Upper lobe of left lung (tissue), 6 donors: ENCODE measurements around the gene ERCC6L2. TPM values are rescaled to one million over a fixed set of nuclear protein-coding genes. Genes with fewer than 3 reads are reported as not detected.

Source experiments
- ATAC-seq, 2 donors: fragments of 200-7000 bp; cut with Tn5 transposase; one replicate each; pipeline ENCODE4 v1.9.1; 2022; ENCODE audit warnings: mild to moderate bottlenecking in 2 of 2, moderate library complexity in 2 of 2; ENCODE audit not compliant: low FRiP score in 2 of 2
- DNase-seq, 2 donors: peaks; one replicate each; pipeline ENCODE4 v3.0.0-alpha.2; 2019 to 2020
- H3K27ac ChIP-seq, 4 donors: fragments of 200-600 bp; sonication (generic); one replicate each; pipeline ENCODE4 v1.5.1; 2016 to 2019
- H3K27me3 ChIP-seq, 4 donors: fragments of 200-600 bp; sonication (generic); one replicate each; pipeline ENCODE4 v1.5.1; 2017 to 2019
- H3K36me3 ChIP-seq, 4 donors: fragments of 200-600 bp; sonication (generic); one replicate each; pipeline ENCODE4 v1.5.1; 2016 to 2019
- H3K4me1 ChIP-seq, 4 donors: fragments of 200-600 bp; sonication (generic); one replicate each; pipeline ENCODE4 v1.5.1; 2018 to 2019
- H3K4me3 ChIP-seq, 4 donors: fragments of 200-600 bp; sonication (generic); one replicate each; pipeline ENCODE4 v1.5.1; 2017 to 2019; ENCODE audit warnings: mild to moderate bottlenecking in 2 of 4, moderate library complexity in 1 of 4
- H3K9me3 ChIP-seq, 4 donors: fragments of 200-600 bp; sonication (generic); one replicate each; pipeline ENCODE4 v1.5.1; 2018 to 2019
- CTCF ChIP-seq, 6 experiments: fragments of 450-650 bp in 4 of 6; fragments of 200-600 bp in 2 of 6; sonication (generic) in 2 of 6; IDR thresholded peaks; one replicate each; pipeline ENCODE4 v1.5.1; 2016 to 2019; ENCODE audit warnings: antibody characterized with exemption in 6 of 6
- EP300 ChIP-seq, 4 donors: sonication (generic); formaldehyde crosslinking; IDR thresholded peaks; one replicate each; pipeline ENCODE4 v1.5.1; 2017; ENCODE audit warnings: antibody characterized with exemption in 4 of 4, control low read depth in 2 of 4
- POLR2A ChIP-seq, 4 donors: fragments of 450-650 bp; IDR thresholded peaks; one replicate each; pipeline ENCODE4 v1.5.1; 2016 to 2017; ENCODE audit warnings: antibody characterized with exemption in 4 of 4, mild to moderate bottlenecking in 2 of 4
- POLR2AphosphoS5 ChIP-seq, 2 donors: sonication (generic); formaldehyde crosslinking; IDR thresholded peaks; one replicate each; pipeline ENCODE4 v1.5.1; 2017; ENCODE audit warnings: antibody characterized with exemption in 2 of 2
- WGBS, 2 donors: methylation state at CpG; one replicate each; pipeline ENCODE4 v1.1.5; 2017 to 2018; 5-methylcytosine and 5-hydroxymethylcytosine counted together
- total RNA-seq, 6 donors: library from RNA; depleted of rRNA in 4 of 6; stranded (reverse); fragments of >200 nt in 4 of 6; gene quantifications; one replicate each; pipeline versions ENCODE4 v1.1.0 to v1.2.1, GENCODE V29; 2016 to 2021
- donor health status: DM: no; HTN: no; CAD: no; lungs with moderate emphysema.
- donor health status: DM: no; HTN: yes; CAD: no; lungs with severe emphysema.

ERCC6L2 gene
- total RNA-seq, 6 donors from 2014 or later: 37.3 to 117 (median 67.8) TPM

DNA sequence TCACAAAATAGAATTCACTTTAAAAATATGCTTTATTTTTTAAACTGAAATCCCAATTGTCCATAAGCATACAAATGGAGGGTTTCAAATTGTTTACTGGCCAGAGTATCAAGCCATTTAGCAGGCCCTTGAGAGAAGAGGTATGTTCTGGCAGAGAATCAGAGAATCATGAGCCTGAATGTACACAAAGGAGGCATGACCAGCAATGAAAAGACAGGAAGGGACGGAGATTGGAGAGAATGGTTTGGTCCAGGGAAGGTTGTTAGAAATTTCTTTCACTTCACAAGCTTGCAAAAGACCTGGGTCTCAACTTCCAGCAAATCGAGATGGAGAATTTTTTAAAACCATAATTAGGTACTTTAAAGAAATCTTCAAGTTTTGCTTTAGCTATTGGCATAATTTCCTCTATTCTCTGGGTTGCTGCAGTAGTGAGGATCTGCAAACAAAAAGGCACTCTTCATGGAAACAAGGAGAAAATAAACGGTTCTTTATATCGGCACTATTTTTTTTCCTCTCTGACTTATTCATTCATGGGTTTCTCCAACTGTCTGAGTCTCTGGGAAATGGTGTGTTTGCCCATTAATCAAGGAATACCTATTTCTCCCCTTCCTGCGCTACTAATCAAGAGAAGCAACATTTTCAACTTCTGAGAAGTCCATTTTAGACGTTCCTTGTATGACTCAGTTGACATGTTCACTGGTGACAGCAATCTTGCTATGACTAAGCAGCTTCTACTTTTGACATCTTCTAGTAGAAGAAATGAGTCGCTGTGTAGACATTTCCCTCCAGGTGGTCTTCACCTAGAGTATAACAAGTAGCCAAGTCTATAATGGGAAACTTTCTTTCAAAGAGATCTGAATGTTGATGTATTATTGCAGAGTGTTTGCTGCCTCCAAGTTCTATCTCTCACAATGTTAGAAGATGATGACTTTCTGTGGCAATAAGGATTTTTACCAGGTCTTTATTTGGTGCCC lies 23.1 kb upstream of the ERCC6L2 start:
- WGBS, 2 donors: 61 to 66% methylated on average over 7 of the region's 7 CpGs
- no peaks in the 10 kb centered on the region for H3K4me1 ChIP-seq
- no peak for TF ChIP-seq POLR2AphosphoS5 (IDR thresholded peaks at IDR 0.05)
- no peak for TF ChIP-seq CTCF (IDR thresholded peaks at IDR 0.05)
- no peak for TF ChIP-seq POLR2A (IDR thresholded peaks at IDR 0.05)
- TF ChIP-seq EP300 (IDR thresholded peaks at IDR 0.05): no peak
- no peak for ATAC-seq
- H3K27ac ChIP-seq: no peak overlapping the region
- no peaks in the 10 kb centered on the region for H3K27me3 ChIP-seq
- H3K4me3 ChIP-seq: no peak overlapping the region
- H3K36me3 ChIP-seq: no peaks in the 10 kb centered on the region
- H3K9me3 ChIP-seq: no peaks in the 10 kb centered on the region
- no peak for DNase-seq

GRCh38 chr9:95854386-95855020 lies 21.0 kb upstream of the ERCC6L2 start:
- no peaks in the 10 kb centered on the region for H3K27me3 ChIP-seq
- no peak for DNase-seq
- TF ChIP-seq CTCF (IDR thresholded peaks at IDR 0.05) (no peak), EP300 (IDR thresholded peaks at IDR 0.05) (no peak), POLR2AphosphoS5 (IDR thresholded peaks at IDR 0.05) (no peak), POLR2A (IDR thresholded peaks at IDR 0.05) (no peak)
- no peak overlapping the region for H3K4me3 ChIP-seq
- no peak overlapping the region for H3K27ac ChIP-seq
- H3K4me1 ChIP-seq: no peaks in the 10 kb centered on the region
- H3K9me3 ChIP-seq: no peaks in the 10 kb centered on the region
- no peaks in the 10 kb centered on the region for H3K36me3 ChIP-seq
- WGBS, 2 donors: 52 to 59% methylated on average over 1 of the region's 1 CpG
- no peak for ATAC-seq

- DNase-seq (no peak), ATAC-seq (no peak)
- no peak overlapping the region for H3K27ac ChIP-seq
- no peak for TF ChIP-seq CTCF (IDR thresholded peaks at IDR 0.05)
- TF ChIP-seq POLR2A (IDR thresholded peaks at IDR 0.05): no peak
- TF ChIP-seq POLR2AphosphoS5 (IDR thresholded peaks at IDR 0.05): no peak
- no peak for TF ChIP-seq EP300 (IDR thresholded peaks at IDR 0.05)
- H3K4me1 ChIP-seq: no peaks in the 10 kb centered on the region
- no peaks in the 10 kb centered on the region for H3K27me3 ChIP-seq
- no peak overlapping the region for H3K4me3 ChIP-seq
- no peaks in the 10 kb centered on the region for H3K9me3 ChIP-seq
- H3K36me3 ChIP-seq: no peaks in the 10 kb centered on the region
These were observed 19.5 kb upstream of the ERCC6L2 start for GRCh38 chr9:95855961-95856360.

DNA sequence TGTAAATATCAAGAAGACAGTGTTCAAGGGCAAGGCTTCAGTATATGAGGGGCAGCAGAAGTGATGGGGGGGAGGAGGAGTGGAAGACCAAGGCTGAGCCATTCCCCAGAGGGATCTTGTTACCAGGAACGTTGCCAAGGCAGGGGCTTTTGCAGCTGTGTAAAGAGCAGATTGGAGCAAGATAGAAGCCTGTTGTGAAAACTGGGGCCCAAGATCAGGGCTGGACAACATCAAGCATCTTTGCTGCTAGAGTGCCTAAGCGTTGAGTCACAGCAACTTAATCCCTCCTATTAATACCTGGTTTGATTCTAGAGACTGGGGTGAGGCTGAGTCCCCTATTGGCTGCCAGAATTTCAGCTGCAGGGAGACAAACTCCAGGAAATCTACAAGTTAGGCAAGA lies 18.4 kb upstream of the ERCC6L2 start:
- no peaks in the 10 kb centered on the region for H3K27me3 ChIP-seq
- H3K9me3 ChIP-seq: peaks cover 0 to 2% (median 0%) of the 10 kb centered on the region in 4 donors
- WGBS, 2 donors: 62 to 63% methylated on average over 2 of the region's 2 CpGs
- H3K4me1 ChIP-seq: no peaks in the 10 kb centered on the region
- no peak overlapping the region for H3K4me3 ChIP-seq
- DNase-seq: no peak
- H3K27ac ChIP-seq: no peak overlapping the region
- ATAC-seq: no peak
- no peaks in the 10 kb centered on the region for H3K36me3 ChIP-seq
- TF ChIP-seq CTCF (IDR thresholded peaks at IDR 0.05) (no peak), EP300 (IDR thresholded peaks at IDR 0.05) (no peak), POLR2A (IDR thresholded peaks at IDR 0.05) (no peak), POLR2AphosphoS5 (IDR thresholded peaks at IDR 0.05) (no peak)
